ENCODE measurements around the gene PRAMEF1.
"Not testable (repeated sequence)": the region's sequence is repeated elsewhere in the genome, so short reads cannot be mapped to it uniquely, and the experiment has no call there.

PRAMEF1 gene

GRCh38 chr1:12791097-12791496, at the start of gene PRAMEF1:
Gene PRAMEF1, plus strand, starts transcription at chr1:12791397. Its CDS starts 1,831 bp downstream, at chr1:12793228.
- H2AFZ ChIP-seq (ENCODE audit: low read length); H4K20me1 ChIP-seq (ENCODE audit: insufficient read depth, low read length); H3K4me1 ChIP-seq (ENCODE audit: low read length); H3K4me2 ChIP-seq (ENCODE audit: low read depth, low read length); H3K79me2 ChIP-seq (ENCODE audit: low read length); H3K27me3 ChIP-seq (replicated peaks; ENCODE audit: insufficient read depth, low read length); H3K27ac ChIP-seq (ENCODE audit: low read length); H3K4me3 ChIP-seq (ENCODE audit: low read length); H3K9me2 ChIP-seq (replicated peaks; ENCODE audit: insufficient read depth, low read length); H3F3A ChIP-seq (ENCODE audit: insufficient read depth, low read length); H3K9ac ChIP-seq (ENCODE audit: low read length); H3K9me3 ChIP-seq (replicated peaks; ENCODE audit: insufficient read depth, low read length); DNase-seq; H3K36me3 ChIP-seq (replicated peaks; ENCODE audit: insufficient read depth, low read length): not testable (repeated sequence)

- H3K36me3 ChIP-seq (replicated peaks; ENCODE audit: insufficient read depth, low read length): no peaks in the 10 kb centered on the region
- no peak overlapping the region for H3K4me2 ChIP-seq (ENCODE audit: low read depth, low read length)
- H3K4me1 ChIP-seq (ENCODE audit: low read length): peaks cover 8% of the 10 kb centered on the region
- TF ChIP-seq EZH2 (optimal IDR thresholded peaks at IDR 0.05; ENCODE audit: low read depth, low read length) (no peak), EZH2phosphoT487 (IDR thresholded peaks at IDR 0.05; ENCODE audit: low read length) (no peak)
- TF ChIP-seq, protein P1, sequence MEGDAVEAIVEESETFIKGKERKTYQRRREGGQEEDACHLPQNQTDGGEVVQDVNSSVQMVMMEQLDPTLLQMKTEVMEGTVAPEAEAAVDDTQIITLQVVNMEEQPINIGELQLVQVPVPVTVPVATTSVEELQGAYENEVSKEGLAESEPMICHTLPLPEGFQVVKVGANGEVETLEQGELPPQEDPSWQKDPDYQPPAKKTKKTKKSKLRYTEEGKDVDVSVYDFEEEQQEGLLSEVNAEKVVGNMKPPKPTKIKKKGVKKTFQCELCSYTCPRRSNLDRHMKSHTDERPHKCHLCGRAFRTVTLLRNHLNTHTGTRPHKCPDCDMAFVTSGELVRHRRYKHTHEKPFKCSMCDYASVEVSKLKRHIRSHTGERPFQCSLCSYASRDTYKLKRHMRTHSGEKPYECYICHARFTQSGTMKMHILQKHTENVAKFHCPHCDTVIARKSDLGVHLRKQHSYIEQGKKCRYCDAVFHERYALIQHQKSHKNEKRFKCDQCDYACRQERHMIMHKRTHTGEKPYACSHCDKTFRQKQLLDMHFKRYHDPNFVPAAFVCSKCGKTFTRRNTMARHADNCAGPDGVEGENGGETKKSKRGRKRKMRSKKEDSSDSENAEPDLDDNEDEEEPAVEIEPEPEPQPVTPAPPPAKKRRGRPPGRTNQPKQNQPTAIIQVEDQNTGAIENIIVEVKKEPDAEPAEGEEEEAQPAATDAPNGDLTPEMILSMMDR (IDR thresholded peaks at IDR 0.05; ENCODE audit: low read length): no peak
- H3K9ac ChIP-seq (ENCODE audit: low read length): no peak overlapping the region
- H3K79me2 ChIP-seq (ENCODE audit: low read length): no peaks in the 10 kb centered on the region
- no peak overlapping the region for H3K4me3 ChIP-seq (ENCODE audit: low read length)
- no peak overlapping the region for H2AFZ ChIP-seq (ENCODE audit: low read length)
- H3K9me2 ChIP-seq (replicated peaks; ENCODE audit: insufficient read depth, low read length): no peaks in the 10 kb centered on the region
- DNase-seq: no peak
- H3K9me3 ChIP-seq (replicated peaks; ENCODE audit: insufficient read depth, low read length): no peaks in the 10 kb centered on the region
- no peak overlapping the region for H3K27ac ChIP-seq (ENCODE audit: low read length)
- peaks cover 44% of the 10 kb centered on the region for H3K27me3 ChIP-seq (replicated peaks; ENCODE audit: insufficient read depth, low read length)
- peaks cover 5% of the 10 kb centered on the region; the same call in 1 of the 2 replicates for H3F3A ChIP-seq (ENCODE audit: insufficient read depth, low read length)
- no peaks in the 10 kb centered on the region for H4K20me1 ChIP-seq (ENCODE audit: insufficient read depth, low read length)
Observed at GRCh38 chr1:12741946-12742345, 49.3 kb upstream of the PRAMEF1 start.

- Histone ChIP-seq H3K4me2 (ENCODE audit: low read depth, low read length) (no peak overlapping the region), H3K4me3 (ENCODE audit: low read length) (no peak overlapping the region), H3K27ac (ENCODE audit: low read length) (no peak overlapping the region)
Observed at GRCh38 chr1:12745126-12745991, 45.8 kb upstream of the PRAMEF1 start.

More at GRCh38 chr1:12745126-12745991, 45.8 kb upstream of the PRAMEF1 start:
- peaks cover 5% of the 10 kb centered on the region; the same call in 1 of the 2 replicates for H3F3A ChIP-seq (ENCODE audit: insufficient read depth, low read length)
- H3K9me3 ChIP-seq (replicated peaks; ENCODE audit: insufficient read depth, low read length): no peaks in the 10 kb centered on the region
- H3K4me1 ChIP-seq (ENCODE audit: low read length): peaks cover 8% of the 10 kb centered on the region
- H3K36me3 ChIP-seq (replicated peaks; ENCODE audit: insufficient read depth, low read length): no peaks in the 10 kb centered on the region
- TF ChIP-seq, protein P1 (IDR thresholded peaks at IDR 0.05; ENCODE audit: low read length): no peak
- TF ChIP-seq EZH2phosphoT487 (IDR thresholded peaks at IDR 0.05; ENCODE audit: low read length) (no peak), EZH2 (optimal IDR thresholded peaks at IDR 0.05; ENCODE audit: low read depth, low read length) (no peak)
- H2AFZ ChIP-seq (ENCODE audit: low read length): no peak overlapping the region
- H3K9ac ChIP-seq (ENCODE audit: low read length): no peak overlapping the region
- DNase-seq: no peak
- no peaks in the 10 kb centered on the region for H4K20me1 ChIP-seq (ENCODE audit: insufficient read depth, low read length)
- no peaks in the 10 kb centered on the region for H3K79me2 ChIP-seq (ENCODE audit: low read length)
- H3K27me3 ChIP-seq (replicated peaks; ENCODE audit: insufficient read depth, low read length): peaks cover 65% of the 10 kb centered on the region
- no peaks in the 10 kb centered on the region for H3K9me2 ChIP-seq (replicated peaks; ENCODE audit: insufficient read depth, low read length)

Data from MM.1S (cell line).